ENCODE results near the gene ZNF185.

ZNF185 gene

GRCh38 chrX:152901816-152902501 is 4.1 kb downstream of the ZNF185 start:
- ChIA-PET CTCF (interaction anchor here (0.6 to 1.6 kb wide), 5 partner anchors 10 to 1024 kb away, joined by 3 to 6 read pairs (median 3); no protein-coding TSS in a partner anchor), POLR2A (no interaction called here)
- H3K27ac ChIP-seq (ENCODE audit: extremely low read depth, low read depth, low read length), result no peak overlapping the region
- H3K9me3 ChIP-seq (ENCODE audit: control insufficient read depth, insufficient read depth, low read depth, low read length), result no peaks in the 10 kb centered on the region
- no peaks in the 10 kb centered on the region for H3K4me1 ChIP-seq (ENCODE audit: control insufficient read depth, insufficient read depth, low read length)
- no peaks in the 10 kb centered on the region for H3K36me3 ChIP-seq (ENCODE audit: control insufficient read depth in 2 of 2, insufficient read depth in 1 of 2, low read length in 2 of 2)
- no peak overlapping the region for H3K4me3 ChIP-seq (ENCODE audit: low read depth, low read length)
- TF ChIP-seq KLF17 (tag by site-specific recombination; IDR thresholded peaks at IDR 0.05) (0 out of 2 replicates have a peak, but pooled peaks have one; percentile 27), ZNF837 (tag by site-specific recombination; IDR thresholded peaks at IDR 0.05) (no peak), ZIC2 (tag by site-specific recombination; IDR thresholded peaks at IDR 0.05) (0 out of 2 replicates have a peak, but pooled peaks have one; percentile 39), ZBTB48 (tag by site-specific recombination; IDR thresholded peaks at IDR 0.05) (no peak), ZNF560 (tag by site-specific recombination; IDR thresholded peaks at IDR 0.05; ENCODE audit: borderline replicate concordance) (no peak), ZNF658 (tag by site-specific recombination; IDR thresholded peaks at IDR 0.05) (no peak), YY2 (tag by site-specific recombination; IDR thresholded peaks at IDR 0.05) (no peak), ZNF664 (tag by site-specific recombination; IDR thresholded peaks at IDR 0.05) (no peak), ZNF600 (tag by site-specific recombination; IDR thresholded peaks at IDR 0.05) (no peak), ZNF777 (tag by site-specific recombination; IDR thresholded peaks at IDR 0.05; ENCODE audit: borderline replicate concordance) (no peak), BCL11A (tag by site-specific recombination; IDR thresholded peaks at IDR 0.05; ENCODE audit: low read depth) (no peak), EGR2 (tag by site-specific recombination; IDR thresholded peaks at IDR 0.05; ENCODE audit: low read depth) (peak; percentile 46; the same call in 1 of the 2 replicates), GLI4 (tag by site-specific recombination; IDR thresholded peaks at IDR 0.05) (no peak), ZFHX2 (tag by site-specific recombination; conservative IDR thresholded peaks at IDR 0.05) (peak; percentile 47), ZNF433 (tag by site-specific recombination; IDR thresholded peaks at IDR 0.05; ENCODE audit: low read depth) (no peak)
- TF ChIP-seq, protein P1, sequence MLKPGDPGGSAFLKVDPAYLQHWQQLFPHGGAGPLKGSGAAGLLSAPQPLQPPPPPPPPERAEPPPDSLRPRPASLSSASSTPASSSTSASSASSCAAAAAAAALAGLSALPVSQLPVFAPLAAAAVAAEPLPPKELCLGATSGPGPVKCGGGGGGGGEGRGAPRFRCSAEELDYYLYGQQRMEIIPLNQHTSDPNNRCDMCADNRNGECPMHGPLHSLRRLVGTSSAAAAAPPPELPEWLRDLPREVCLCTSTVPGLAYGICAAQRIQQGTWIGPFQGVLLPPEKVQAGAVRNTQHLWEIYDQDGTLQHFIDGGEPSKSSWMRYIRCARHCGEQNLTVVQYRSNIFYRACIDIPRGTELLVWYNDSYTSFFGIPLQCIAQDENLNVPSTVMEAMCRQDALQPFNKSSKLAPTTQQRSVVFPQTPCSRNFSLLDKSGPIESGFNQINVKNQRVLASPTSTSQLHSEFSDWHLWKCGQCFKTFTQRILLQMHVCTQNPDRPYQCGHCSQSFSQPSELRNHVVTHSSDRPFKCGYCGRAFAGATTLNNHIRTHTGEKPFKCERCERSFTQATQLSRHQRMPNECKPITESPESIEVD (tag by site-specific recombination; IDR thresholded peaks at IDR 0.05), result no peak

GRCh38 chrX:152902502-152902820 is 4.6 kb downstream of the ZNF185 start:
- no peaks in the 10 kb centered on the region for H3K36me3 ChIP-seq (ENCODE audit: control insufficient read depth in 2 of 2, insufficient read depth in 1 of 2, low read length in 2 of 2)
- H3K4me1 ChIP-seq (ENCODE audit: control insufficient read depth, insufficient read depth, low read length), result no peaks in the 10 kb centered on the region
- ChIA-PET POLR2A (no interaction called here), CTCF (interaction anchor here (1.3 to 1.6 kb wide), 2 partner anchors 10 to 13 kb away, joined by 5 to 6 read pairs; no protein-coding TSS in a partner anchor)
- no peak overlapping the region for H3K27ac ChIP-seq (ENCODE audit: extremely low read depth, low read depth, low read length)
- no peak overlapping the region for H3K4me3 ChIP-seq (ENCODE audit: low read depth, low read length)
- H3K9me3 ChIP-seq (ENCODE audit: control insufficient read depth, insufficient read depth, low read depth, low read length), result no peaks in the 10 kb centered on the region
- TF ChIP-seq ZNF354C (tag by site-specific recombination; IDR thresholded peaks at IDR 0.05; ENCODE audit: borderline replicate concordance, low read depth) (no peak), ZNF768 (tag by site-specific recombination; IDR thresholded peaks at IDR 0.05) (no peak), ZEB2 (tag by site-specific recombination; IDR thresholded peaks at IDR 0.05) (no peak), ZFP69B (tag by site-specific recombination; IDR thresholded peaks at IDR 0.05) (no peak), OVOL3 (tag by site-specific recombination; IDR thresholded peaks at IDR 0.05) (no peak), ZNF223 (tag by site-specific recombination; IDR thresholded peaks at IDR 0.05) (no peak), HOXC10 (CRISPR knock-in tag; IDR thresholded peaks at IDR 0.05) (no peak), MYNN (tag by site-specific recombination; IDR thresholded peaks at IDR 0.05; ENCODE audit: borderline replicate concordance) (no peak), ZNF639 (tag by site-specific recombination; IDR thresholded peaks at IDR 0.05) (no peak), ZNF785 (tag by site-specific recombination; IDR thresholded peaks at IDR 0.05) (no peak), ZNF747 (tag by site-specific recombination; IDR thresholded peaks at IDR 0.05) (no peak), ZNF701 (tag by site-specific recombination; IDR thresholded peaks at IDR 0.05) (no peak), ZNF350 (tag by site-specific recombination; IDR thresholded peaks at IDR 0.05) (no peak)
- TF ChIP-seq, protein P2, sequence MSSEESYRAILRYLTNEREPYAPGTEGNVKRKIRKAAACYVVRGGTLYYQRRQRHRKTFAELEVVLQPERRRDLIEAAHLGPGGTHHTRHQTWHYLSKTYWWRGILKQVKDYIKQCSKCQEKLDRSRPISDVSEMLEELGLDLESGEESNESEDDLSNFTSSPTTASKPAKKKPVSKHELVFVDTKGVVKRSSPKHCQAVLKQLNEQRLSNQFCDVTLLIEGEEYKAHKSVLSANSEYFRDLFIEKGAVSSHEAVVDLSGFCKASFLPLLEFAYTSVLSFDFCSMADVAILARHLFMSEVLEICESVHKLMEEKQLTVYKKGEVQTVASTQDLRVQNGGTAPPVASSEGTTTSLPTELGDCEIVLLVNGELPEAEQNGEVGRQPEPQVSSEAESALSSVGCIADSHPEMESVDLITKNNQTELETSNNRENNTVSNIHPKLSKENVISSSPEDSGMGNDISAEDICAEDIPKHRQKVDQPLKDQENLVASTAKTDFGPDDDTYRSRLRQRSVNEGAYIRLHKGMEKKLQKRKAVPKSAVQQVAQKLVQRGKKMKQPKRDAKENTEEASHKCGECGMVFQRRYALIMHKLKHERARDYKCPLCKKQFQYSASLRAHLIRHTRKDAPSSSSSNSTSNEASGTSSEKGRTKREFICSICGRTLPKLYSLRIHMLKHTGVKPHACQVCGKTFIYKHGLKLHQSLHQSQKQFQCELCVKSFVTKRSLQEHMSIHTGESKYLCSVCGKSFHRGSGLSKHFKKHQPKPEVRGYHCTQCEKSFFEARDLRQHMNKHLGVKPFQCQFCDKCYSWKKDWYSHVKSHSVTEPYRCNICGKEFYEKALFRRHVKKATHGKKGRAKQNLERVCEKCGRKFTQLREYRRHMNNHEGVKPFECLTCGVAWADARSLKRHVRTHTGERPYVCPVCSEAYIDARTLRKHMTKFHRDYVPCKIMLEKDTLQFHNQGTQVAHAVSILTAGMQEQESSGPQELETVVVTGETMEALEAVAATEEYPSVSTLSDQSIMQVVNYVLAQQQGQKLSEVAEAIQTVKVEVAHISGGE (tag by site-specific recombination; conservative IDR thresholded peaks at IDR 0.05; ENCODE audit: low read depth), result no peak
